HG02840 (cell line): ENCODE results near the gene ATRAID.
"Not testable (repeated sequence)": the region's sequence is repeated elsewhere in the genome, so short reads cannot be mapped to it uniquely, and the experiment has no call there.

Experiments used
- ATAC-seq: cut with Tn5 transposase; IDR thresholded peaks from one replicate; pipeline ENCODE4 v1.9.1; 2021; ENCODE audit warnings: mild to moderate bottlenecking, moderate library complexity, moderate number of reproducible peaks; ENCODE audit not compliant: unreplicated experiment, low FRiP score

Gene ATRAID

GRCh38 chr2:27211943-27212625, at the start of gene ATRAID, which contains the start of gene SLC5A6:
ATRAID (plus strand) TSS chr2:27212041; CDS start chr2:27212369, 328 bp downstream.
SLC5A6 (minus strand) TSS chr2:27212268; CDS start chr2:27207650, 4,618 bp downstream.
- peak; percentile 80 for ATAC-seq

- no peak for ATAC-seq
These were observed 49.4 kb upstream of the ATRAID start for GRCh38 chr2:27162151-27163121.

GRCh38 chr2:27164960-27165763, 46.7 kb upstream of the ATRAID start:
- ATAC-seq = no peak

GRCh38 chr2:27170581-27171337, 41.1 kb upstream of the ATRAID start:
- no peak for ATAC-seq

- no peak for ATAC-seq
These were observed 40.4 kb upstream of the ATRAID start for GRCh38 chr2:27171351-27171848.

GRCh38 chr2:27174638-27175037, 37.2 kb upstream of the ATRAID start:
- ATAC-seq = no peak

GRCh38 chr2:27175330-27175729, 36.5 kb upstream of the ATRAID start:
- no peak for ATAC-seq

GRCh38 chr2:27175781-27176180, 36.1 kb upstream of the ATRAID start:
- ATAC-seq = not testable (repeated sequence)

GRCh38 chr2:27177441-27178351, 34.1 kb upstream of the ATRAID start:
- ATAC-seq = no peak

- ATAC-seq = no peak
These were observed 33.4 kb upstream of the ATRAID start for GRCh38 chr2:27178469-27178868.

- no peak for ATAC-seq
These were observed 32.4 kb upstream of the ATRAID start for GRCh38 chr2:27179344-27180000.

- no peak for ATAC-seq
These were observed 29.5 kb upstream of the ATRAID start for GRCh38 chr2:27182346-27182745.

GRCh38 chr2:27184115-27184514, 27.7 kb upstream of the ATRAID start:
- ATAC-seq = no peak

- ATAC-seq = no peak
These were observed 26.4 kb upstream of the ATRAID start for GRCh38 chr2:27185331-27186026.

GRCh38 chr2:27186613-27187345, 25.1 kb upstream of the ATRAID start:
- no peak for ATAC-seq

GRCh38 chr2:27189989-27190388, 21.9 kb upstream of the ATRAID start:
- no peak for ATAC-seq
